ENCODE measurements around the gene ADCYAP1.

ADCYAP1 gene

GRCh38 chr18:901761-902160, 2.9 kb upstream of the ADCYAP1 start:
- Histone ChIP-seq H3K4me3 (ENCODE audit: low read length) (no peak overlapping the region), H3K9ac (ENCODE audit: low read length) (no peak overlapping the region), H3K36me3 (ENCODE audit: control insufficient read depth, insufficient read depth, low read length, severe bottlenecking) (no peaks in the 10 kb centered on the region), H3K27me3 (replicated peaks; ENCODE audit: control insufficient read depth, insufficient read depth, low read length) (peaks cover 72% of the 10 kb centered on the region), H3K9me3 (ENCODE audit: control insufficient read depth, low read length) (no peaks in the 10 kb centered on the region), H3K4me1 (ENCODE audit: control insufficient read depth, insufficient read depth, low read length) (no peaks in the 10 kb centered on the region)
- DNase-seq (ENCODE audit: low read depth), result no peak

GRCh38 chr18:902229-902628, 2.4 kb upstream of the ADCYAP1 start:
- H3K27me3 ChIP-seq (replicated peaks; ENCODE audit: control insufficient read depth, insufficient read depth, low read length), result peaks cover 75% of the 10 kb centered on the region
- DNase-seq (ENCODE audit: low read depth), result peak; percentile 37

GRCh38 chr18:903701-904100, 970 bp upstream of the ADCYAP1 start:
- peak; percentile 52 for DNase-seq (ENCODE audit: low read depth)
- no peak overlapping the region for H3K9ac ChIP-seq (ENCODE audit: low read length)
- peaks cover 4% of the 10 kb centered on the region for H3K4me1 ChIP-seq (ENCODE audit: control insufficient read depth, insufficient read depth, low read length)
- H3K36me3 ChIP-seq (ENCODE audit: control insufficient read depth, insufficient read depth, low read length, severe bottlenecking), result no peaks in the 10 kb centered on the region
- no peaks in the 10 kb centered on the region for H3K9me3 ChIP-seq (ENCODE audit: control insufficient read depth, low read length)
- H3K4me3 ChIP-seq (ENCODE audit: low read length), result no peak overlapping the region
- H3K27me3 ChIP-seq (replicated peaks; ENCODE audit: control insufficient read depth, insufficient read depth, low read length), result peaks cover 81% of the 10 kb centered on the region

More at GRCh38 chr18:902229-902628, 2.4 kb upstream of the ADCYAP1 start:
- H3K36me3 ChIP-seq (ENCODE audit: control insufficient read depth, insufficient read depth, low read length, severe bottlenecking), result no peaks in the 10 kb centered on the region
- H3K4me1 ChIP-seq (ENCODE audit: control insufficient read depth, insufficient read depth, low read length), result no peaks in the 10 kb centered on the region
- no peak overlapping the region for H3K4me3 ChIP-seq (ENCODE audit: low read length)
- no peaks in the 10 kb centered on the region for H3K9me3 ChIP-seq (ENCODE audit: control insufficient read depth, low read length)
- no peak overlapping the region for H3K9ac ChIP-seq (ENCODE audit: low read length)

GRCh38 chr18:905307-905947, 756 bp downstream of the ADCYAP1 start:
- no peak overlapping the region for H3K4me3 ChIP-seq (ENCODE audit: low read length)
- no peak for DNase-seq (ENCODE audit: low read depth)
- H3K4me1 ChIP-seq (ENCODE audit: control insufficient read depth, insufficient read depth, low read length), result peaks cover 4% of the 10 kb centered on the region
- H3K9me3 ChIP-seq (ENCODE audit: control insufficient read depth, low read length), result no peaks in the 10 kb centered on the region
- H3K36me3 ChIP-seq (ENCODE audit: control insufficient read depth, insufficient read depth, low read length, severe bottlenecking), result no peaks in the 10 kb centered on the region
- no peak overlapping the region for H3K9ac ChIP-seq (ENCODE audit: low read length)
- H3K27me3 ChIP-seq (replicated peaks; ENCODE audit: control insufficient read depth, insufficient read depth, low read length), result peaks cover 87% of the 10 kb centered on the region

- H3K4me3 ChIP-seq (ENCODE audit: low read length), result no peak overlapping the region
These were observed 1.3 kb downstream of the ADCYAP1 start for GRCh38 chr18:905948-906415.

GRCh38 chr18:906416-907114, 1.9 kb downstream of the ADCYAP1 start:
- Histone ChIP-seq H3K36me3 (ENCODE audit: control insufficient read depth, insufficient read depth, low read length, severe bottlenecking) (no peaks in the 10 kb centered on the region), H3K4me1 (ENCODE audit: control insufficient read depth, insufficient read depth, low read length) (peaks cover 4% of the 10 kb centered on the region), H3K9ac (ENCODE audit: low read length) (no peak overlapping the region), H3K4me3 (ENCODE audit: low read length) (no peak overlapping the region), H3K27me3 (replicated peaks; ENCODE audit: control insufficient read depth, insufficient read depth, low read length) (peaks cover 84% of the 10 kb centered on the region), H3K9me3 (ENCODE audit: control insufficient read depth, low read length) (no peaks in the 10 kb centered on the region)
- DNase-seq (ENCODE audit: low read depth), result no peak

More at GRCh38 chr18:905948-906415, 1.3 kb downstream of the ADCYAP1 start:
- H3K27me3 ChIP-seq (replicated peaks; ENCODE audit: control insufficient read depth, insufficient read depth, low read length), result peaks cover 86% of the 10 kb centered on the region
- peaks cover 4% of the 10 kb centered on the region for H3K4me1 ChIP-seq (ENCODE audit: control insufficient read depth, insufficient read depth, low read length)
- H3K9me3 ChIP-seq (ENCODE audit: control insufficient read depth, low read length), result no peaks in the 10 kb centered on the region
- no peak overlapping the region for H3K9ac ChIP-seq (ENCODE audit: low read length)
- DNase-seq (ENCODE audit: low read depth), result no peak
- no peaks in the 10 kb centered on the region for H3K36me3 ChIP-seq (ENCODE audit: control insufficient read depth, insufficient read depth, low read length, severe bottlenecking)

- Histone ChIP-seq H3K9ac (ENCODE audit: low read length) (no peak overlapping the region), H3K27me3 (replicated peaks; ENCODE audit: control insufficient read depth, insufficient read depth, low read length) (peaks cover 85% of the 10 kb centered on the region), H3K9me3 (ENCODE audit: control insufficient read depth, low read length) (no peaks in the 10 kb centered on the region), H3K4me3 (ENCODE audit: low read length) (peak overlapping the region; percentile 71), H3K4me1 (ENCODE audit: control insufficient read depth, insufficient read depth, low read length) (peaks cover 4% of the 10 kb centered on the region), H3K36me3 (ENCODE audit: control insufficient read depth, insufficient read depth, low read length, severe bottlenecking) (no peaks in the 10 kb centered on the region)
- DNase-seq (ENCODE audit: low read depth), result no peak
These were observed 2.6 kb downstream of the ADCYAP1 start for GRCh38 chr18:907115-907884.

- peaks cover 4% of the 10 kb centered on the region for H3K4me1 ChIP-seq (ENCODE audit: control insufficient read depth, insufficient read depth, low read length)
- H3K27me3 ChIP-seq (replicated peaks; ENCODE audit: control insufficient read depth, insufficient read depth, low read length), result peaks cover 85% of the 10 kb centered on the region
- H3K9ac ChIP-seq (ENCODE audit: low read length), result no peak overlapping the region
- no peaks in the 10 kb centered on the region for H3K9me3 ChIP-seq (ENCODE audit: control insufficient read depth, low read length)
- H3K36me3 ChIP-seq (ENCODE audit: control insufficient read depth, insufficient read depth, low read length, severe bottlenecking), result no peaks in the 10 kb centered on the region
- peak; percentile 21 for DNase-seq (ENCODE audit: low read depth)
- H3K4me3 ChIP-seq (ENCODE audit: low read length), result peak overlapping the region; percentile 71
These were observed 3.5 kb downstream of the ADCYAP1 start for GRCh38 chr18:907885-908757.

- H3K9ac ChIP-seq (ENCODE audit: low read length), result no peak overlapping the region
- DNase-seq (ENCODE audit: low read depth), result peak; percentile 13
- no peaks in the 10 kb centered on the region for H3K36me3 ChIP-seq (ENCODE audit: control insufficient read depth, insufficient read depth, low read length, severe bottlenecking)
- peak overlapping the region; percentile 71 for H3K4me3 ChIP-seq (ENCODE audit: low read length)
- peaks cover 85% of the 10 kb centered on the region for H3K27me3 ChIP-seq (replicated peaks; ENCODE audit: control insufficient read depth, insufficient read depth, low read length)
- no peaks in the 10 kb centered on the region for H3K9me3 ChIP-seq (ENCODE audit: control insufficient read depth, low read length)
- peaks cover 4% of the 10 kb centered on the region for H3K4me1 ChIP-seq (ENCODE audit: control insufficient read depth, insufficient read depth, low read length)
These were observed 4.4 kb downstream of the ADCYAP1 start for GRCh38 chr18:908758-909724.

- H3K9me3 ChIP-seq (ENCODE audit: control insufficient read depth, low read length), result no peaks in the 10 kb centered on the region
- H3K36me3 ChIP-seq (ENCODE audit: control insufficient read depth, insufficient read depth, low read length, severe bottlenecking), result no peaks in the 10 kb centered on the region
- H3K4me3 ChIP-seq (ENCODE audit: low read length), result no peak overlapping the region
- H3K9ac ChIP-seq (ENCODE audit: low read length), result no peak overlapping the region
- H3K27me3 ChIP-seq (replicated peaks; ENCODE audit: control insufficient read depth, insufficient read depth, low read length), result peaks cover 77% of the 10 kb centered on the region
- peaks cover 4% of the 10 kb centered on the region for H3K4me1 ChIP-seq (ENCODE audit: control insufficient read depth, insufficient read depth, low read length)
- no peak for DNase-seq (ENCODE audit: low read depth)
These were observed 5.6 kb downstream of the ADCYAP1 start for GRCh38 chr18:910247-910646.
